ENCODE results near the gene TMEM179.
"Not testable (repeated sequence)": the region's sequence is repeated elsewhere in the genome, so short reads cannot be mapped to it uniquely, and the experiment has no call there.

Gene TMEM179

DNA sequence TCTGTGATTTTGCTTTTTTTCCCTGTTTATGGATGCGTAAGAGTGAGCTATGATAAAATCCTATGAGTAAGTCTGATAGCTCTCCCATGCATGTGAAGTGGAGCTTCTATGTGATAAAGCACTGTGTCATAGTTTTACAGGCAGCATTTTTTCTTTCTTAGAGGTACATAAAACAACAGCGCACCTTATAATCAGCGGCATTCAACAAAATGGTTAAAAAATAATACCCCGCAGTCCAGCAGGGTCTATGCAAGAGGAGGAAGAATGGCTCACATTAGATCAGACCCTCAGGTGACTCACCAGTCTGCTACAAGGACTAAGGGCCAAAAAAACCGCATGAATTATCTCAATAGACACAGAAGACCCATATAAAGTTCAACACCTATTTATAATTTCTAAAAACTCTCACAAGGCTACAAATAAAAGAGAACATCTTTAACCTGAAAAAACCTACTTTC is 33.0 kb upstream of the TMEM179 start:
- no peak for DNase-seq

DNA sequence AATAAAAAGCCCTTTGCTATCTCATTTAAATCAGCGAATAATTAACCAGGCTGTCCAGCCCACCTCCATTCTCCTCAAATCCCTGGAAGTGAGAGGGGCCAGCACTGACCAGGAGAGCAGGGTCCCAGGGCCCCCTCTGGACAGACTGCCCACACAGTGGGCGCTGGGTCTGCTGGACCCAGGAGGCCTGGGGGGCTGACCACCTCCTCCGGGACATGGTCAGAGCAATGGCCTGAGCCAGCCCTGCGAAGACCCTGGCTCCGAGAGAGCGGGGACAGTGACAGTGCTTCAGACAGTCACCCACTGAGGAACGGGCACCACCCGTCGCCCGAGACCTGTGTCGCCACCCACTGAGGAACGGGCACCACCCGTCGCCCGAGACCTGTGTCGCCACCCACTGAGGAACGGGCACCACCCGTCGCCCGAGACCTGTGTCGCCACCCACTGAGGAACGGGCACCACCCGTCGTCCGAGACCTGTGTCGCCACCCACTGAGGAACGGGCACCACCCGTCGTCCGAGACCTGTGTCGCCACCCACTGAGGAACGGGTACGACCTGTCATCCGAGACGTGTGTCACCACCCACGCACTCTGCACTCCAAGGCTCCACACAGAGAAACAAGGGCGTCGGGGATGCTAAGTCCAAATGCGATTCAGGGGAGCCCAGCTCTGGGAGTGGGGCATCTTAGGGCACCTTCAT is 32.4 kb upstream of the TMEM179 start:
- DNase-seq = not testable (repeated sequence)

DNA sequence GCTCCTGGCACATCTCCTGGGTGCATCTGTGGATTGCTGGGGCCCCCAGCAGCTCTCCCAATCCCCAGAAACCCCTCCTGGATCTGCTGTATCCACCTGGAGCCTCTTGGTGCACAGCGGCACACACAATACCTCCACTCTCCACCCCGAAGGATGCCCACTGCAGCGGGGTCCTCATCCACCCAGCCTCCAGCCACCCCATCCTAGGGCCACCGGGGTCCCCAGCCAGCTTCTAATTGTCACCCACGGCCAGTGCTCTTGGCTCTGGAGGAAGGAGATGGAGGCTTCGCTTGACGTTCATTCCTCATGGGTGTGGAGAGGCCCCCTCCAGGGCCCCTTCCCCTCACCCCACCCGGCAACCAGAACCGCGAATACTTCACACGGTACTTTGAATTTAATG is 31.6 kb upstream of the TMEM179 start:
- no peak for DNase-seq

DNA sequence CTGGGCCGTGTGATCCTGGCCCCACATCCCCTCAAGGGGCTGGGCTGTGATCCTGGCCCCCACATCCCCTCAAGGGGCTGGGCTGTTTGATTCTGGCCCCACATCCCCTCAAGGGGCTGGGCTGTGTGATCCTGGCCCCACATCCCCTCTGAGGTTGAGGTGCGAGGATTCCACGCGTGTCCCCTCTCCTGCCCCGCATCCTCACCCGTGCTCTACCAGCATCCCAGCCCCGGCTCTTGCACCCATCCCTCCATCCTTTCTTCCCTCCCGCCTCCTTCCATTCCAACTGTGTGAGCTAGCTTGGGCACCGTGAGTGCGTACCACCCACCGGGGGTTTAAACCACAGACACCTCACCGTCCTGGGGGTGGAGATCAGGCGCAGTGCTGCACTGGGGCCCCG is 31.1 kb upstream of the TMEM179 start:
- no peak for DNase-seq

DNA sequence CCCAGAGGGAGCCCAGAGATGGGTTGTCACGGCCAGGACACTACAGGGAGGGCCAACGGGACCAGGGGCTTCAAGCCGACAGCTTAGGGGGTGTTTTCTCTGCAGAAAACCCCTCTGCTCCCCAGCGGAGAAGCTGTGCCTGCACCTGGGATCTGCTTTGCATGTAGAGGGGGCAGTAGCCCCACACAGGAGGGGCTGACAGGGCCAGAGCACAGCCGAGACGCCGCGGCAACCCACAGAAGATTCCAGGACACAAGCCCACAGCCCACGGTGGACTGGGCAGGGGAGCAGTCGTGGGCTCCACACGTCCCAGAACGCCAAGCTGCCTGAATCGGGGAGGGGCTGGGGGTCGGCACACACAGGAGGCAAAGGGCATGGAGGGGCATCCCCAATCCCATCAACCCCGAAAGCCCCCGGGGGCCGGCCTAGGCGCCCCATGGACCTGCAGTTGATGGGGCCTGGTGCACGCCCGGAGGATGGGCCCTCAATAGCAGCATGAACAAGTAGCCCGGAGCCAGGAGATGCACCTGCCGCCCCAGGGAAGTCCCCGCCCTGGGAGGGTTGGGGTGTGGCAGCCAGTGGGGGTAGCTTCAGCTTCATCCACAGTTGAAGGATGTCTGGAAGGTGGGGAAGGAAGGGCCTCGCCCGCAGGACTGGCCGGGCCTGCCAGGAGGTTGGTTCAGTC is 30.5 kb upstream of the TMEM179 start:
- DNase-seq = no peak

DNA sequence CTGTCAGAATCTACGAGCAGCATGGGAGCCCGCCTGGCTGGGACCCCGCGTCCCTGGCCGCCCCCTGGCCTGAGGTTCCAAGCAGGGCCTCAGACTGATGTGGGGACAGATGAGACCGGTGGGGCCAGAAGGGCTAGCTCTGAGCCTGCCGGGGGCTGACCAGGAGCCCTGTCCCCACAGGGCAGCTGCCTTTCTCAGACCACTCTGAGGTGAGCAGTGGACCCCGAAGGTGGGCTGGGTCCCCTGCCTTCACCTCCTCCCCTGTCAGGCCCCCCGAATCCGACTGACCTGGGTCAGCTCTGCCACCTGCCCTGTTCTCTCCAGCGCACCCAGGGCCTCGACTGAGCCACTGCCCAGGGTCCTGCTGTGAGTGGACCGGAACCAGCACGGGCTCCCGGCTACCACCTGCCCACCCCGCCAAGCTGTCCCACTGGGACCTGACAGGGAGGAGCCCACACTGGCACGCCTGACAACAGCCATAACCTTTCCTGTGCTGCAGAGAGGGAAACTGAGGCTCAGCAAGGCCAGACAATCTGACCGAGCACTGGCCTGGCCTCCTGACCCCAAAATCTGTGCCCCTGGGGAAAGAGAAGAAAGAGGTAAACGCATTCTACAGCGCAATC is 29.7 kb upstream of the TMEM179 start:
- DNase-seq = no peak

DNA sequence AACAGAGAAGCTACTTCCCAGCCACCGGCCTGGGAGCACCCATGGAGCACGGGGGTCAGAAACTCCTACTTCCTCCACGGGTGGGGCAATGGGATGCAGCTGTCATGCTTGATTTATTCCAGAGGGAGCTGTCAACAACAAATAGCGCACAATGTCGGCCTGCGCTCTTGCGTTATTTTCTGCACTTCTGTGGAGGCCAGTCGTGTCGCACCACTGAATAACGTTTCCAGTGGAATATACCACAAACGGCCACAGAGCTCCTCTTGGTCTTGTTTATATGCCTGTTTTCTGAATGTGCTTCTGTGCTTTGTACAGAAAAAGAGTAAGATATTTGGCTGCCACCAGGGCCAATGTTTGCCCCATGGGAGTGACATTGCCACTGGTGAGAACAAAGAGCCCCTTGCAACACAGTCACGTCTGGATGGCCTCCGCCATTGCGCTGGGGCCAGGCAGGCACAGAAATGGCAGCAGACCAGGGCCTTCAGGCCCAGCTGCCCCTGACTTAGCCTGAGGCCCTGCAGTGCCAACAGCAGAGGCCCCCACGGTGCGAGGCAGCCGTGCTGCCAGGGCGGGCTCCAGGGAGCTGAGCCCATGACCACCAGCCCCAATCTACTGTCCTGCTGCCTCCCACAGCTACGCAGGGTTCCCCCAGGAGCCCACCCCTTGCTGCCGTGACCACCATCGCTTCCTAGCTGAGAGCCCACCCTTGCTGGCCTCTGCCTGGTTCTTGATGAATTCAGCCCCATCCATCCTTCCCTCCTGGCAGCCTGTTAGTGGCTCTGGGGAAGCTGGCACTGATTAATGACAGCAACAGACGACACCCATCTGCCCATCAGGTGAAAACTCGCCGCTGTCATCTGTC is 28.9 kb upstream of the TMEM179 start:
- DNase-seq = no peak

DNA sequence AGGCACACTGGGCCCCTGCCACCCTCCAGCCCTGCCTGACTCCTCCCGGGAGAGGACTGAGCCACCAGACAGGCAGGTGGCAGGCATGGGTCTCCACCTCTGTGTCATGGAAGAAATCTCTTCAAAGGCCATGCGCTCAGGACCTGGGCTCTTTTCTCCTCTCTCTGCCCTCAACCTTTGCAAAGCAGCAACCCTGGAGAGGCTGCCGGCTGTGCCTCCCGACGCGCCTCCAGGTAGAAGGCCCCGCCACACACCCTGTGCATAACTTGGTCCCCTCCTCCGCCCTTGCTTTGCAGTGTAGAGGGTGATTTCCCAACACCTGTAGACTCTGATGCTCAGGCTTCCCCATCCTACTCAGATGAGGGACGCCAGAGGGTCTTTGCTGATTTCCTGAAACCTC is 28.2 kb upstream of the TMEM179 start:
- no peak for DNase-seq

DNA sequence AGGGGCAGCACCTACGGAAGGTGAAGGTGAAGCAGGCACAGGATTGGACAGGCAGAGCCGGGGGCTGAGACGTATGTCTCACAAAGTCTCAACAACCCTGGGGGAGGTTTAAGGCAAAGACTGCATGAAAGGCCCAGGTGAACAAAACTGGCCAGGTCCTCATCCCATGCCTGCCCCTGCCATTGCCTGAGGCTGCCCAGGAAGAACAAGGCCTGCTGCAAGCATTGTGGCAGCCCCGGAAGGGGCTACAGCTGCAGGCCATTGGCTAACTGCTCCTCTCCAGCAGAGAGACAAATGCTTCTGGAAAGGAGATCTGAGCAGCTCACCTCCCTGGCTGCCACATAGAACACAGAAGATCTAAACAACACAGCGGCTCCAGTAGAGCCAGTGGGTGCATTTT is 20.4 kb upstream of the TMEM179 start:
- DNase-seq = no peak

DNA sequence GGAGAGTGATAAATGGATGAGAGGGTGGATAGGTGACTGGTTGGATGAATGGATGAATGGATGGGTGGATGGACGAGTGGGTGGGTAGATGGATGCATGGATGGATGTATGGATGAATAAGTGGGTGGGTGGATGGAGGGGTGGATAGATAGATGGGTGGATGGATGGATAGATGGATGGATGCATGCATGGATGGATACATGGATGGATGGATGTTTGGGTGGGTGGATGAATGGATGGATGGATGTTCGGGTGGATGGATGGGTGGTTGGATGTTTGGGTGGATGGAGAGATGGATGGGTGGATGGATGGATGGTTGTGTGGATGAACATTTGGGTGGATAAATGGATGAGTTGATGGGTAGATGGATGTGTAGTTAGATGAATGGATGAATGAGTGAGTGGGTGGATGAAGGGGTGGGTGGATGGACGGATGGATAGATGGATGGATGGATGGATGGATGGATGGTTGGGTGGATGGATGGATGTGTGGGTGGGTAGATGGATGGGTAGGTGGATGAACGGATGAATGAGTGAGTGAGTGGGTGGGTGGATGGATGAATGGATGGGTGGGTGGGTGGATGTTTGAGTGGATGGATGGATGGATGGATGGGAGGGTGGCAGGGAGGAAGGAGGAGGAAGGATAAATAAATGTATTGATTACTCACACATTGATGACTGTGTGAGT is 9.7 kb upstream of the TMEM179 start:
- no peak for DNase-seq

DNA sequence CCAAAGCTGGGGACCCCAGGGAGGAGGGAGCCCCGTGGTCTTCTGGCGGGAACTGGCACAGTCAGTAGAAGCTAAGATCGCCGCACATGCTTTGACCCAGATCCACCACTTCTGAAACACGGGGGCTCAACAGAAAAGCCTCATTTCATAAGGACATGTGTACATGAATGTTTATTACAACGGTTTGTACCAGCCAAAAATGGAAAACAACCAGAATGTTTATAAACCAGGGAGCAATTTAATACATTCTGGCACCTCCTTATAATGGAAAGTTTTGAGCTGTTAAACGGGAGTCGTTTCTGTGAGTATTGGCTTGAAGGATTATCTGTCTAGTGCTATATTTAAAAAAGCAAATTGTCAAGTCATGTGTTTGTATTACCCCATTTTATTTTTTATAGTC is 7.3 kb upstream of the TMEM179 start:
- no peak for DNase-seq

DNA sequence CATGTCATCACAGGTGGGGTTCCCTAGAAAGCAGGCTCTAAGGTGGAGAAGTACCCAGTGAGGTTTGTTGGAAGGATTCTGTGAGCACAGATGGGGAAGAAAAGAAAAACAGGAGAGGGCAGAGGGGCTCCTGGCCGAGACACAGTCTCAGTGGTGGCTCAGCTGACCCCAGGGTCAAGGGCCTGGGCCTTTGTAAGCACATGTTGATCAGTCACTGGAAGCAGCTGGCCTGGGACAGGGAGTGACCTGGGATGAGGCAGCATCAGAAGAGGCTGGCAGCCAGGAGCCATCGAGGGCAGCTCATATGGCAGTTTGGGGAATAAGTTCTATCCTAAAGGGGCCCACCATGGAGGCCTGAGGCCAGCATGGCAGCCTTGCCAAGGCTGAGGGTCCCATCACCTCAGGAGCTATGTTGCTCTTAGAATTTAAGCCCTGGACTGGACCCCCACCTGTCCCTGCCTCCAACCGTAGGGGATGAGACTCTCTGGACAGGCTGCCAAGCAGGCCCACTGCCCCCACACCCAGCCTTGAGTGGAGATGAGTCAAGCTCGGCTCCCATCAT is 6.3 kb upstream of the TMEM179 start:
- no peak for DNase-seq

DNA sequence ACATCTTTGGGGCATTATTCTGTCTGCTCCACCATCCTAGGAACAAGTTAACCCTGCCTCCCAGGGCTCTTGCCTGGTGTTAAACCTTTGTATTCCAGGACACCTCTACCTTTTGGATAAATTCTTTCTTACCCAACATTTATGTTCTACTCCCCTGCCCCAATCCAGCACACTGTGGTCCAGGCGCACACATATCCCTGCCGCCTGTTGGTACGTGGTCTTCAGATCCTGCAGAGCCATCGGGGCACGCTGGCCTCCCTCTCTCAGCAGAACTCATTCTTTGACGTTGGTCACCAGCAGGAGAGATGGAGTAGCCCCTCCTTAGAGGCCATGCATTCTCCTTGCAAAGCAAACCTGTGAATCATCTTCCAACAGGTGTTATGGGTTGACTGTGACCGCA is 5.1 kb upstream of the TMEM179 start:
- DNase-seq = no peak

DNA sequence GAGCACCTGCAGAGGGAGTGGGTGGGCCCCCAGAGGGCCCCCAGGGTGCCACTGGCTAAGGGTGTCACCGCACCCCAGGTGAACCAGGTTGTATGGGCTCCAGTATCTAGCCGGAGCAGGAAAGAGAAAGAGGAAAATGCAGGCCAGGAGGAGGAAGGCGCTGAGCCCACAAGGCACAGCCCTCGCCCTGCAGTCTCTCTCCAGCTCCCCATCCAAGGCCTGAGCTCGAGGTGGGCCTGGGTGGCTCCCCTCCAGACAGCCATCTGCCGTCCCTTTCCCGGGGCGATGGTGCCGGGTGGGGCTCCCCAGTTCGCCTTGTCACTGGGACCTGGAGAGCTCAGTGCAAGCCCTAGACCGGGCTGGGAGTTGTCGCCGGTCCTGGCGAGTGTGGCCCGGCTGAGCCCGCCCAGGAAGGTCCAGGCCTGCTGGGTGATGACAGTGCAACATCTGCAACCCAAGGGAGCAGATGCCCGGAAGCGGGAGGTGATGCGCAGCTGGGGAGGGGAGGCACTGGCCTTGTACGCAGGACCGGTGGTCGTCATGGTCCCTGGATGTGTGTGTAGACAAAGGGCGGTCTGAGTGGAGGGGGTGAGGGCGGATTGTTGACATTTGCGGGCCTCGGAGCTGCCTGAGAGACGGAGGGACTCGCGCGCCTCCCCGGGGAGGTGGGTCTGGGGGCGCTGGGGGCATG is 716 bp downstream of the TMEM179 start:
- DNase-seq = no peak

DNA sequence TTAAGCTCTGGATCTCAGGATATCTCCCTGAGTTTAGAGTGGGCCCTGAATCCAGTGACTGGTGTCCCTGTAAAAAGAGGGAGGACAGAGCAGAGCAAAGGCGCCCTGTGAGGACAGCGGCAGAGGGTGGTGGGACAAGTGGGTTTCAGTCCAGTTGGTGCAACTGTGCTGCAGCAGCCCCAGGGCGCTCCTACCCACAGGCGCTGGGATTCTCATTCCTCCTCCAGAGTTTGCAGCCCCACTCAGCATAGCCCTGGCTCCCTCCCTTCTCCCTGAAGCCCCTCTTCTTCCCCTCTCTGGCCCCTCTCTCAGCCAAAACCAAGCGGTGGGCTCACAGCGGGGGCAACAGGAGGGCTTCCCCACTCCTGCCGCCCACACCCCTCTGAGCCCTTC is 1.6 kb downstream of the TMEM179 start:
- no peak for DNase-seq

DNA sequence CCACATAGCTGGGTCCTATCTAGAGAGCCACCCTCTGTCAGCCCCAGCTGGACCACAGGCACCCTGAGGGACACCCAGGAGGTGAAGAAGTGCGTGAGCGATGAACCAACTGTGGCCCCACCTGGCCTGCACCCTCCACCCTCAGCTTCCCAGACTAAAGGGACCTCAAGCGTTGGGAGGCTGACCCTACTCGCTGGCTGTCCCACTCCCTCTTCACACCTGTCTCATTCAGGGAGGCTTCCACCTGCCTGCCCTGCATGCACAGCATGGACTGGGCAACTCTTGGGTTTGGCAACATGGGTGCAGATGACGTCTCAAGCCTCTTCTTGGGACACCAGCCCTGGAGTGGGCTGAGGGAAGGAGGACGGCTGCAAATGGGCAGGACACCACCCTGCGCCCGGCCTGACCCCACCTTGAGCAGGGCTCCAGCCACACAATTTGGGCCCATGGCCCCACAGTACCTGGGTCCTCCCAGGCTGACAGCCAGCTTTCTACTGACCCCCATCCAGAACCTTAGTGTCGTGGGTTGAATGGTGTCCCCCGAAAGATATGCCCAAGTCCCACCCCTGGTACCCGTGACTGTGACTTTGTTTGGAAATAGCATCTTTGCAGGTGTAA is 2.1 kb downstream of the TMEM179 start:
- DNase-seq = no peak

DNA sequence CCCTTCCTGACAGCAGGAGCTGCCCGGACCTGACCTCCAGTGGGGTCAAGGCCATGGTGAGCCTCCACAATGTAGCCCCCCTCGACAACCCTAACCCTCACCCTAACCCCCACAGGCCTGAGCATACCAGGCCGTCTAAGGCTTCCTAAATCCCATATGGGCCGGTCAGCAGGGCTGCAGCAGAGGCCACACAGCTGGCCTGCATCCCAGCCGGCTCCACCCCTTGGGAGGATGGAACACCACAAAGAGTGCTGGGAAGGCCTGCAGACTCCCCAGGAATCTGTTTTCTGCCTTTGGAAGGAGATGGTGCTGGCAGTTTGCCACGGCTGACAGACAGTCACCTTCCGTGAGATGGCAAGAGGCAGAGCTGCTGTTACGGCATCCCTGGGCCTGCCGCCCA is 2.8 kb downstream of the TMEM179 start:
- no peak for DNase-seq

DNA sequence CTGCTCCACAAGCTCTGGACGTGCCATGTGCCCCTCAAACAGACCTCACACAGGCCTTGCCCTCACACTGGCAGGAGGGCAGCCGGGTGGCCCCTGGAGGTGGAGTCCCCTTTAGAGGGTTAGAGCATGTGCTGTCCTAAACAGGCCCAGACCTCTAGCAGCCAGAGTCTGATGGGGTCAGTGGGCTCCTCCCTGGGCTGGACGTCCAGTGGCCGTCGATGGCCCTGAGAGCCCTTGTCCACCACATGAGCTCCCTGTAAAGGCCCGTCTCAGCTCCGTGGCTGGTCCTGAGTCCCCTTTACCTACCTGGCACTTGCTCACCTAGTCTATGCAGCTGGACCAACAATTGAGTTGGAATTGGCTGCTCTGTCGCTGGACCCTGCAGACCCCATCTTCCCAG is 3.8 kb downstream of the TMEM179 start:
- no peak for DNase-seq

DNA sequence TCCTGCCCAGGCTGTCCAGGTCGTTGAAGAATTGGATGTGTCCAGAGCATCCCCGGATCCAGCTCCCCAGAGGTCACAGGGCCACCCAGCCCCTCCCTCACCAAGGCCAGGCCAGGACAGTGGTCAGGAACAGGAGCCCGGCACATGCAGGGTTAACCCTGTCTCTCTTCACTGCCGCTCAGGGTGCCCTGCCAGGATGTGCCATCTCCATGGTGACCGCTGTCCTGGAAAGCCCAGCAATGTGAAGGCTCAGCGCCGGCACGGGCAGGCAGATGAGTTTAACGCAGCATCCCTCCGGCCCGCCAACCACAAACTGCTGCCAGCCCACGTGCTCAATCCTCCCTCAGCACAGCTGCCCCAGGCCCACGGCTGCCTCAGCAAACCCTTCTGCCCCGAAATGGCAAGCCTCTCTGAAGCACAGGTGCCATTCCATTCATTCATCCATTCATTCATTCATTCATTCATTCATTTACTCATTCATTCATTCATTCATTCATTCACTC is 4.4 kb downstream of the TMEM179 start:
- no peak for DNase-seq

DNA sequence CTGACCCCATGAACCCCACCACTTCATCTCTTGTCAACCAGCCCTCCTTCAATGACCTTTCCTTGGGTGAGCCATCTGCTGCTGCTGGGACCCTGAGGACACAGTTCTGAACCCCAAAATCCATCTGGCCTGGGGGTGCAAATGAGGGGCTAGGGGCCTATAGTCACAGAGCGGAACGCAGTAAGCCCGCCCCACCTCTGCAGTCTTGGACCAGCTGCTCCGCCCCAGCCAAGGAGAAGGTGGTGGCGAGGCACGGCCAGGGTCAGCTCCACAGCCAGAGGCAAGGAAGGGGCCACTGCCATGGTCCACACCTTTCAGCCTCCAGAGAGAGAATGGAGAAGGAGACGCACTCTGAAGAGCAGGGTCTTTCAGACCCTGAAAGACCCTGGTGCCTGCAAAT is 5.1 kb downstream of the TMEM179 start:
- no peak for DNase-seq

DNA sequence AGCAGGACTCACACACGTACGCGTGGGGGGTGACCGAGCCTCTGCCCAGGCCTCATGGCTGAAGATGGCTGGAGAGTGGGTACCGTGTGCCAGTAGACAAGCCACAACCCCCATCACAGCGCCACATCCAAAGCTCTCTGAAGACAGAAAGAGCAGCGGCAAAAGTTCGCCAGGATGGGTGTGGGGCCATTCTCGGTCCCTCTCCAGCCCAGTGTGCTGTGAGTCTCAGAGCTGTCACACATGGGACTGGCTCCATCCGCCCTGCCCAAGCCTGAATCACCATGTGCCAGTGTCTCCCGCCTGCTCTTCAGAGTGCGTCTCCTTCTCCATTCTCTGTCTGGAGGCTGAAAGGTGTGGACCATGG is 5.7 kb downstream of the TMEM179 start:
- DNase-seq = no peak
